Vagina (tissue), 2 donors: ENCODE results near the gene ARRDC4. TPM values are rescaled to one million over a fixed set of nuclear protein-coding genes. Genes with fewer than 3 reads are reported as not detected.

Source experiments
- DNase-seq, 2 donors: peaks; one replicate each; pipeline ENCODE4 v3.0.0-alpha.2; 2017; ENCODE audit errors: extremely low spot score in 2 of 2
- H3K27ac ChIP-seq: fragments of 200-600 bp; sonication (generic); one replicate; pipeline ENCODE4 v1.5.1; 2019
- H3K27me3 ChIP-seq: fragments of 200-600 bp; sonication (generic); one replicate; pipeline ENCODE4 v1.5.1; 2019
- H3K36me3 ChIP-seq, 2 donors: fragments of 200-600 bp; sonication (generic); one replicate each; pipeline ENCODE4 v1.5.1; 2017 to 2019
- H3K4me1 ChIP-seq: fragments of 200-600 bp; sonication (generic); one replicate; pipeline ENCODE4 v1.5.1; 2019
- H3K4me3 ChIP-seq, 2 donors: fragments of 200-600 bp; sonication (generic); 1 replicate in 1 of 2; 2 replicates in 1 of 2; pipeline ENCODE4 v1.5.1; 2016 to 2019
- H3K9me3 ChIP-seq: fragments of 200-600 bp; sonication (generic); one replicate; pipeline ENCODE4 v1.5.1; 2019
- CTCF ChIP-seq, 3 experiments: fragments of 450-650 bp in 2 of 3; fragments of 200-600 bp in 1 of 3; sonication (generic) in 1 of 3; IDR thresholded peaks; one replicate each; pipeline ENCODE4 v1.5.1; 2017 to 2019; ENCODE audit warnings: antibody characterized with exemption in 3 of 3, mild to moderate bottlenecking in 2 of 3, moderate library complexity in 2 of 3
- POLR2A ChIP-seq, 2 donors: fragments of 450-650 bp; IDR thresholded peaks; one replicate each; pipeline ENCODE4 v1.6.1; 2017; ENCODE audit warnings: antibody characterized with exemption in 2 of 2, mild to moderate bottlenecking in 2 of 2, moderate library complexity in 2 of 2
- POLR2AphosphoS5 ChIP-seq, 2 donors: sonication (generic); formaldehyde crosslinking; IDR thresholded peaks; one replicate each; pipeline ENCODE4 v1.9.0; 2017; ENCODE audit warnings: antibody characterized with exemption in 2 of 2, mild to moderate bottlenecking in 2 of 2, low read depth in 1 of 2; ENCODE audit not compliant: insufficient read depth in 1 of 2
- intact Hi-C: fragments of 100-400 bp; cut with DNase I; formaldehyde crosslinking; loops from one replicate; pipeline ENCODE4 v1.15.1; 2023
- total RNA-seq: library from RNA; depleted of rRNA; stranded (reverse); fragments of >200 nt; gene quantifications from one replicate; pipeline ENCODE4 v1.2.3, GENCODE V29; 2016

The ARRDC4 gene
- total RNA-seq, 1 donor from 2014 or later = 35.8 TPM

- DNase-seq = no peak
- no peaks in the 10 kb centered on the region for H3K36me3 ChIP-seq
- H3K27ac ChIP-seq = no peak overlapping the region
- H3K9me3 ChIP-seq = no peaks in the 10 kb centered on the region
- no peak for TF ChIP-seq CTCF (IDR thresholded peaks at IDR 0.05)
- intact Hi-C loops = no loop called here
- H3K27me3 ChIP-seq = no peaks in the 10 kb centered on the region
- peaks cover 10% of the 10 kb centered on the region for H3K4me1 ChIP-seq
- H3K4me3 ChIP-seq = no peak overlapping the region
Observed at GRCh38 chr15:98000249-98001203, 40.0 kb downstream of the ARRDC4 start.

DNA sequence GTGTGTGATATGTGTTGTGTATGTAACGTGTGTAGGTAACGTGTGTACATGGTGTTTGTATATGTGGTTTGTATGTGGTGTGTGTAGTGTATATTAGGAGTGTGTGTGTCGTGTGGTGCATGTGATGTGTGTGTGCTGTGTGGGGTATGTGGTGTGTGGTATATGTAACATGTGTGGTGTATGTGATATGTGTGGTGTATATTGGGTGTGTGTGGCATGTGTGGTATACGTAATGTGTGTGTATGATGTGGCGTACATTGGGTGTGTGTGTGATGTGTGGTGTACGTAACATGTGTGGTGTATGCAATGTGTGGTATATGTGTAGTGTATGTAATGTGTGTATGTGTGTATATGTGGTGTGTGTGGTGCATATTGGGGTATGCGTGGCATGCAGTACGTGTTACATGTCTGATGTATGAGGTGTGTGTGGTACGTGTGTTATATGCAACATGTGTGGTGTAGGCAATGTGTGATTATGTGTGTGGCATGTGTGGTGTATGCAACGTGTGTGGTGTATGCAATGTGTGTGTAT, 41.2 kb downstream of the ARRDC4 start:
- Histone ChIP-seq H3K36me3 (no peaks in the 10 kb centered on the region), H3K27ac (no peak overlapping the region), H3K4me3 (no peak overlapping the region), H3K9me3 (no peaks in the 10 kb centered on the region), H3K27me3 (no peaks in the 10 kb centered on the region), H3K4me1 (peaks cover 5% of the 10 kb centered on the region)
- no peak for DNase-seq
- intact Hi-C loops = no loop called here
- TF ChIP-seq POLR2A (IDR thresholded peaks at IDR 0.05) = no peak
- TF ChIP-seq CTCF (IDR thresholded peaks at IDR 0.05) = no peak
- TF ChIP-seq POLR2AphosphoS5 (IDR thresholded peaks at IDR 0.05; ENCODE audit: insufficient read depth in 1 of 2, low read depth in 1 of 2) = no peak

GRCh38 chr15:98002419-98002818, 41.9 kb downstream of the ARRDC4 start:
- H3K4me1 ChIP-seq = peaks cover 5% of the 10 kb centered on the region
- intact Hi-C loops = no loop called here
- H3K36me3 ChIP-seq = no peaks in the 10 kb centered on the region
- no peak for TF ChIP-seq POLR2A (IDR thresholded peaks at IDR 0.05)
- TF ChIP-seq CTCF (IDR thresholded peaks at IDR 0.05) = no peak
- no peaks in the 10 kb centered on the region for H3K9me3 ChIP-seq
- no peak overlapping the region for H3K27ac ChIP-seq
- no peaks in the 10 kb centered on the region for H3K27me3 ChIP-seq
- H3K4me3 ChIP-seq = no peak overlapping the region
- no peak for DNase-seq

- intact Hi-C loops = no loop called here
- DNase-seq = no peak
- H3K4me1 ChIP-seq = peaks cover 5% of the 10 kb centered on the region
- H3K9me3 ChIP-seq = no peaks in the 10 kb centered on the region
- no peaks in the 10 kb centered on the region for H3K27me3 ChIP-seq
- no peak overlapping the region for H3K27ac ChIP-seq
- TF ChIP-seq POLR2A (IDR thresholded peaks at IDR 0.05) (no peak), POLR2AphosphoS5 (IDR thresholded peaks at IDR 0.05; ENCODE audit: insufficient read depth in 1 of 2, low read depth in 1 of 2) (no peak), CTCF (IDR thresholded peaks at IDR 0.05) (no peak)
- no peak overlapping the region for H3K4me3 ChIP-seq
- no peaks in the 10 kb centered on the region for H3K36me3 ChIP-seq
Observed at GRCh38 chr15:98002866-98003265, 42.4 kb downstream of the ARRDC4 start.

DNA sequence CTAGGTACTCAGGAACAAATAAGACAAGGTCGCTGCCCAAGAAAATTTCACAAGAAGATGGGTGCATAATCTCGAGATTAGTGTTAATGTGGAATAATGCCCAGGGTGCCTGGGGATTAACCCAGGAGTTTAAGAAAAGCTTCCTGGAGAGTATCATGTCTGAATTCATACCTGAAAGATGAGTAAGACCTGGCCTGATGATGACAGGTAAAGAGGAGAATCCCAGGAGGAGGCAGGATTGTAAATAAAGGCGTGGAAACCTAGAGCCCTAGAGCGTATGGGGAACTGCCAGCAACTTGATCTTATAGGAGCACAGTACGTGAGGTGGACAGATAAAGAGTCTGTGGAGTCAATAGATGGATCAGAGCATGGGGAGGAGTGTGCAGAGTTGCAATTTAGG, 43.0 kb downstream of the ARRDC4 start:
- TF ChIP-seq POLR2A (IDR thresholded peaks at IDR 0.05) = no peak
- peak in 1 of 2 donors; percentile 46 for TF ChIP-seq POLR2AphosphoS5 (IDR thresholded peaks at IDR 0.05; ENCODE audit: insufficient read depth in 1 of 2, low read depth in 1 of 2)
- Histone ChIP-seq H3K4me3 (no peak overlapping the region), H3K9me3 (no peaks in the 10 kb centered on the region), H3K36me3 (no peaks in the 10 kb centered on the region), H3K27me3 (no peaks in the 10 kb centered on the region), H3K4me1 (peaks cover 5% of the 10 kb centered on the region), H3K27ac (no peak overlapping the region)
- intact Hi-C loops = no loop called here
- DNase-seq = no peak
